HFFc6 (cell line): ENCODE measurements around the gene PSMD2. TPM values are rescaled to one million over a fixed set of nuclear protein-coding genes. Genes with fewer than 3 reads are reported as not detected.
A peak's percentile ranks its signal among the peaks of the same experiment; 100 is the strongest.

Source experiments
- DNase-seq: peaks from one replicate; pipeline ENCODE4 v3.0.0-alpha.2; 2018
- H3K27ac Mint-ChIP-seq: 2 replicates; pipeline ENCODE4 v1.8.0; 2020; ENCODE audit warnings: mild to moderate bottlenecking, mixed read lengths
- H3K27me3 Mint-ChIP-seq: 2 replicates; pipeline ENCODE4 v1.8.0; 2021; ENCODE audit warnings: mild to moderate bottlenecking, moderate library complexity, mixed read lengths; ENCODE audit not compliant: insufficient read depth
- H3K36me3 Mint-ChIP-seq: 2 replicates; pipeline ENCODE4 v1.8.0; 2021; ENCODE audit warnings: low read depth, mixed read lengths
- H3K4me1 Mint-ChIP-seq: 2 replicates; pipeline ENCODE4 v1.8.0; 2020; ENCODE audit warnings: low read depth, mixed read lengths
- H3K4me3 Mint-ChIP-seq: 2 replicates; pipeline ENCODE4 v1.8.0; 2020; ENCODE audit warnings: mild to moderate bottlenecking, moderate library complexity, mixed read lengths
- H3K9me3 Mint-ChIP-seq: 2 replicates; pipeline ENCODE4 v1.8.0; 2020; ENCODE audit warnings: mild to moderate bottlenecking, mixed read lengths
- CTCF ChIP-seq: fragments of 200-600 bp; sonication (generic); IDR thresholded peaks from 2 replicates; pipeline ENCODE4 v1.5.0; 2021; ENCODE audit warnings: antibody characterized with exemption, mild to moderate bottlenecking
- total RNA-seq, 6 experiments: library from RNA; stranded (reverse); fragmentation: NEBNext Ultra II Directional; extraction: Animal tissue kit (Norgen Biotek cat#: 25700); gene quantifications; 2 replicates in 1 of 6; 3 replicates in 5 of 6; pipeline ENCODE4 v1.2.3, GENCODE V29; 2021

PSMD2 gene
- total RNA-seq, 6 experiments from 2014 or later, result 620 to 777 (median 730) TPM

GRCh38 chr3:184348057-184348382, 49.0 kb downstream of the PSMD2 start:
- no peaks in the 10 kb centered on the region for H3K9me3 Mint-ChIP-seq
- H3K4me3 Mint-ChIP-seq, result no peak overlapping the region
- H3K27me3 Mint-ChIP-seq, result peaks cover 4% of the 10 kb centered on the region
- no peak for TF ChIP-seq CTCF
- H3K4me1 Mint-ChIP-seq, result peaks cover 26% of the 10 kb centered on the region
- peak overlapping the region; percentile 25; the same call in 1 of the 2 replicates for H3K27ac Mint-ChIP-seq
- no peak for DNase-seq
- H3K36me3 Mint-ChIP-seq, result peaks cover 15% of the 10 kb centered on the region; the same call in 1 of the 2 replicates

GRCh38 chr3:184349563-184350470, 50.8 kb downstream of the PSMD2 start:
- Mint-ChIP-seq H3K36me3 (peaks cover 15% of the 10 kb centered on the region; the same call in 1 of the 2 replicates), H3K27ac (no peak overlapping the region), H3K4me3 (no peak overlapping the region), H3K27me3 (peaks cover 5% of the 10 kb centered on the region), H3K4me1 (peaks cover 17% of the 10 kb centered on the region), H3K9me3 (no peaks in the 10 kb centered on the region)
- TF ChIP-seq CTCF, result no peak
- no peak for DNase-seq

- DNase-seq, result no peak
- Mint-ChIP-seq H3K4me3 (no peak overlapping the region), H3K27me3 (peaks cover 1% of the 10 kb centered on the region), H3K27ac (no peak overlapping the region), H3K36me3 (peaks cover 16% of the 10 kb centered on the region; the same call in 1 of the 2 replicates), H3K9me3 (no peaks in the 10 kb centered on the region), H3K4me1 (peaks cover 20% of the 10 kb centered on the region)
- no peak for TF ChIP-seq CTCF
These were observed 51.6 kb downstream of the PSMD2 start for GRCh38 chr3:184350618-184351017.

- no peak for TF ChIP-seq CTCF
- peaks cover 13% of the 10 kb centered on the region; the same call in 1 of the 2 replicates for H3K36me3 Mint-ChIP-seq
- no peak overlapping the region for H3K4me3 Mint-ChIP-seq
- H3K4me1 Mint-ChIP-seq, result peaks cover 20% of the 10 kb centered on the region
- DNase-seq, result no peak
- H3K27me3 Mint-ChIP-seq, result peaks cover 3% of the 10 kb centered on the region
- no peak overlapping the region for H3K27ac Mint-ChIP-seq
- no peaks in the 10 kb centered on the region for H3K9me3 Mint-ChIP-seq
These were observed 52.6 kb downstream of the PSMD2 start for GRCh38 chr3:184351511-184352148.

GRCh38 chr3:184352149-184352785, 53.2 kb downstream of the PSMD2 start:
- no peak overlapping the region for H3K4me3 Mint-ChIP-seq
- H3K36me3 Mint-ChIP-seq, result peaks cover 13% of the 10 kb centered on the region; the same call in 1 of the 2 replicates
- peaks cover 3% of the 10 kb centered on the region for H3K27me3 Mint-ChIP-seq
- H3K9me3 Mint-ChIP-seq, result no peaks in the 10 kb centered on the region
- H3K4me1 Mint-ChIP-seq, result peaks cover 20% of the 10 kb centered on the region
- H3K27ac Mint-ChIP-seq, result no peak overlapping the region
- no peak for TF ChIP-seq CTCF
- no peak for DNase-seq
